M059J (cell line): ENCODE results near the gene ITGA3. TPM values are rescaled to one million over a fixed set of nuclear protein-coding genes. Genes with fewer than 3 reads are reported as not detected.

Experiments
- DNase-seq: peaks from one replicate; pipeline ENCODE4 v3.0.0-alpha.2; 2012; ENCODE audit warnings: low read depth
- total RNA-seq: library from RNA; depleted of rRNA; stranded (reverse); fragments of >200 nt; shearing (Covaris generic); gene quantifications from 2 replicates; pipeline ENCODE4 v1.2.3, GENCODE V29; 2014

Gene ITGA3
- total RNA-seq, 1 experiment from 2014 or later, result 711 TPM

- DNase-seq, result no peak
Observed at GRCh38 chr17:50070908-50071680, 15.2 kb downstream of the ITGA3 start.

- DNase-seq, result no peak
Observed at GRCh38 chr17:50071692-50072091, 15.8 kb downstream of the ITGA3 start.

- DNase-seq, result no peak
Observed at GRCh38 chr17:50072130-50072529, 16.2 kb downstream of the ITGA3 start.

DNA sequence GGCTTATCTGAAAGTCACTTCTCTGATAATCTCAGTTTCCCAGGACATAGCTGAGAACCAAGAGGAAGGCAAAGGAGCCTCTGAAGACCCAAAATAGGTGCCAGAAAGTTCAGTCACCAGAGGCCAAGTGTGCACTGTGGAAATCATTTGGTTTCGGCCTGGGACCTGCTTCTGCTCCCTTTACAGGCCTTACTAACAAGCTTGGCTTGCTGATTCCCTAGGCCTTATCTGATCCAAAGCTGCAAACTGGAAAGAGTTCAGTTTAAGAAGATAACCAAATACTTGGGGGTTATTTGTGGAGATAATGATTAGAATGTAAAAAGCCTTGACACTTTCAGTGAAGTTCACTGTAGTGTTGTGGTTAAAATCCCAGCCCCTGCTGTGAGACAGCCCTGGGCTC, 17.0 kb downstream of the ITGA3 start:
- no peak for DNase-seq

GRCh38 chr17:50074227-50074626, 18.3 kb downstream of the ITGA3 start:
- no peak for DNase-seq

GRCh38 chr17:50075446-50076032, 19.6 kb downstream of the ITGA3 start:
- DNase-seq, result no peak

DNA sequence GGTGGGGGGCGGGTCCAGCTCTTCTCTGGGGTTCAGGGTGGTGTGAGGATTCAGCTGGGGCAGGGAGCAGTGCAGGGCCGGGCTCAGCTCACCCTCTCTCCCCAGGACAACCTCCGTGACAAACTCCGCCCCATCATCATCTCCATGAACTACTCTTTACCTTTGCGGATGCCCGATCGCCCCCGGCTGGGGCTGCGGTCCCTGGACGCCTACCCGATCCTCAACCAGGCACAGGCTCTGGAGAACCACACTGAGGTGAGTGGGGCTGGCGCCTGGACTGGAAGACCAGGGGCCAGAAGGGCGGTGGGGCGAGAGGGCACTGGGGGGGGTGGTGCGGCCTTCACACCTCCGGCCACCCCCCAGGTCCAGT, 20.3 kb downstream of the ITGA3 start:
- no peak for DNase-seq

DNA sequence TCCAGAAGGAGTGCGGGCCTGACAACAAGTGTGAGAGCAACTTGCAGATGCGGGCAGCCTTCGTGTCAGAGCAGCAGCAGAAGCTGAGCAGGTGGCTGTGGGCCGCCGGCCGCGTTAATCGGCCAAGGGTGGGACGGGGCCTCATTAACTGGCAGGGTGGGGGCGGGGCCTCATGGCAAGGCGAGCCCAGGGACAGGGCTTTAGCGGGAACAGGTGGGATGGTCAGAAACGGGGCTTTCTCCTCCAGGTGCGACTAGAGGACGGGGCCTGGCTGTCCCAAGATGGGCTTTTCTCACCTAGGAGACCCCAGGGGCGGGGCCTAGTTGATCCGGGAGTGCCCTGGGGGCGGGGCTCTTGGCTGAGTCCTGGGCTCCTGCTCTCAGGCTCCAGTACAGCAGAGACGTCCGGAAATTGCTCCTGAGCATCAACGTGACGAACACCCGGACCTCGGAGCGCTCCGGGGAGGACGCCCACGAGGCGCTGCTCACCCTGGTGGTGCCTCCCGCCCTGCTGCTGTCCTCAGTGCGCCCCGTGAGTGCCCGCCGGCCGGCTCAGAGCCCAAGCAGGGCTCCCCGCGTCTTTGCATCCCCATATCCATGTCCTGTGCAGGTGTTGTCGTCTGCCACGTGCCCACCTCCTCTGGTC, 20.8 kb downstream of the ITGA3 start:
- DNase-seq, result no peak

GRCh38 chr17:50078430-50078829, 22.5 kb downstream of the ITGA3 start:
- no peak for DNase-seq

DNA sequence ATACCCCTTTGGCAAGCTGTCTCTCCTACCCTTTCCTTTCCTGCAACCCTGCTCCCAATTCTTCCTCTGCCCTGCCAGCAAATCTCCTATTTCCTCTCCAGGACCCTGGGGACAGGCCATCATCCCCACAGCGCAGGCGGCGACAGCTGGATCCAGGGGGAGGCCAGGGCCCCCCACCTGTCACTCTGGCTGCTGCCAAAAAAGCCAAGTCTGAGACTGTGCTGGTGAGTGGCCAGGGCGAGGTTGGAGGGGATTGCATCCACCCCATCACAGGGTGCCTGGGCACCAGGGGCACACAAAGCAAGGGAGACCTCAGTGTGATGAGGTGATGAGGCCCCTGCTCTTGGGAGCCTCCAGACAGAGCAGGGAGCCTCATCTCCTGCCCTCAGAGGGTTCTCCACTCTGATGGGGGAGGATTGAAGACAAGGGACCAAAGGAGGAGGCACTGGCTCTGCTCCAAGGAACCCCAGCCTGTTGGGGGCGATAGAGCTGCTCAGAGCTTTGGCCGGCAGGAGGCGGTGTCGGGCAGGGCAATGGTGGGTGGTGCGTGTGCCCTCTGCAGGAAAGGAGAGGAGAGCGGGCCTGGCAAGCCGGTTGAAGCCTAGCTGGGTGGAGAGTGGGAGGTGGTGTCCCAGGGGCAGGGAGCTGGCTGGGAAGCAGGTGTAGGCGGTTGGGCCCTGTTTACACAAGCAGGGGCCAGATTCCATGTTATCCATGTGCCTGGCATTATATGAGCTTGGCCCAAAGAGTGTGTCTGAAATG, 23.6 kb downstream of the ITGA3 start:
- DNase-seq, result no peak

GRCh38 chr17:50080096-50080480, 24.2 kb downstream of the ITGA3 start:
- no peak for DNase-seq

DNA sequence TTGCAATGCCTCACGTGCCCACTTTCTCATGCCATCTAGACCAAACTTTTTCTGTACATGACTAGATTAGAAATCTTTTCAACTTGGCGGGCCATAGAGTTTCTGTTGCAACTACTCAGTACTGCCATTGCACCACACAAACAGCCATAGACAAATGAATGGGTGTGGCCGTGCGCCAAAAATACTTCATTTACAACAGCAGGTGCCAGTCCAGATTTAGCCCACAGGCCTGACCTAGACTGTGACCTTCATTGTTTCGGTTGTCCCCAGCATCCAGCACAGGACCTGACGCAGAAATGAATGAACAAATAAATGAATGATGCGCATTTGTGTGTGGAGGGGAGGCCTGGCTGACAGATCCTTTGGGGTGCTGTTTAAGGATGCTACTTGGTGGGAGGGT, 24.9 kb downstream of the ITGA3 start:
- no peak for DNase-seq

GRCh38 chr17:50081757-50082156, 25.8 kb downstream of the ITGA3 start:
- DNase-seq, result no peak

- DNase-seq, result peak; percentile 65
Observed at GRCh38 chr17:50087246-50087911, 31.5 kb downstream of the ITGA3 start.

GRCh38 chr17:50087912-50088405, 32.0 kb downstream of the ITGA3 start:
- DNase-seq, result no peak

DNA sequence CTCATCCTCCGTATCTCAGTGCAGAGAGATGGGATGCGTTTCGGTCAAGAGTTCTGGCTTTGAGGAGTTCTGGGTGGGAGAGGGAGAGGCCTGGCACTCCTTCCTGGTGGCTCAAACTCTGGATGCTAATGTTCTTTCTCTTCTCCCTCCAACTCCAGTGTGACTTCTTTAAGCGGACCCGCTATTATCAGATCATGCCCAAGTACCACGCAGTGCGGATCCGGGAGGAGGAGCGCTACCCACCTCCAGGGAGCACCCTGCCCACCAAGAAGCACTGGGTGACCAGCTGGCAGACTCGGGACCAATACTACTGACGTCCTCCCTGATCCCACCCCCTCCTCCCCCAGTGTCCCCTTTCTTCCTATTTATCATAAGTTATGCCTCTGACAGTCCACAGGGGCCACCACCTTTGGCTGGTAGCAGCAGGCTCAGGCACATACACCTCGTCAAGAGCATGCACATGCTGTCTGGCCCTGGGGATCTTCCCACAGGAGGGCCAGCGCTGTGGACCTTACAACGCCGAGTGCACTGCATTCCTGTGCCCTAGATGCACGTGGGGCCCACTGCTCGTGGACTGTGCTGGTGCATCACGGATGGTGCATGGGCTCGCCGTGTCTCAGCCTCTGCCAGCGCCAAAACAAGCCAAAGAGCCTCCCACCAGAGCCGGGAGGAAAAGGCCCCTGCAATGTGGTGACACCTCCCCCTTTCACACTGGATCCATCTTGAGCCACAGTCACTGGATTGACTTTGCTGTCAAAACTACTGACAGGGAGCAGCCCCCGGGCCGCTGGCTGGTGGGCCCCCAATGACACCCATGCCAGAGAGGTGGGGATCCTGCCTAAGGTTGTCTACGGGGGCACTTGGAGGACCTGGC, 33.3 kb downstream of the ITGA3 start:
- DNase-seq, result no peak

GRCh38 chr17:50090071-50090470, 34.2 kb downstream of the ITGA3 start:
- DNase-seq, result no peak

- DNase-seq, result no peak
Observed at GRCh38 chr17:50090971-50091917, 35.3 kb downstream of the ITGA3 start.

DNA sequence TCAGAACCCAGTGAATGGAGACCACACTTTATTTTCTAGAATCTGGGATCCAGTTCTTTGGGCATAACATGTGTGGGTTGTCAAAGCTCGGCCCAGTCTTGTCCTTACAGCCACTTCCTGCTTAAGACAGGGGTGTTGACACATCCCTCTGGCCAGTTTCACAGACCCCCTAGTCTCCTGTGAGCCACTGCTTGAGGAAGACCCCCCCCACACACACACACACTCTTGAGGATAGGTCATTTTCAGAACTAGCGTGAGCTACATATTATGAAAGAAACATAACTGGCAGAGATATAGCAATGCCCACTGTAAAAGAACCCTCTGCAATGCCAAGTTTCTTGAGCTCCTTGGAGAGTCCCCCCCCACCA, 36.0 kb downstream of the ITGA3 start:
- DNase-seq, result no peak

GRCh38 chr17:50093246-50093645, 37.3 kb downstream of the ITGA3 start:
- no peak for DNase-seq
